Measurements from ENCODE around the gene ATP6V1B1.

Gene ATP6V1B1

DNA sequence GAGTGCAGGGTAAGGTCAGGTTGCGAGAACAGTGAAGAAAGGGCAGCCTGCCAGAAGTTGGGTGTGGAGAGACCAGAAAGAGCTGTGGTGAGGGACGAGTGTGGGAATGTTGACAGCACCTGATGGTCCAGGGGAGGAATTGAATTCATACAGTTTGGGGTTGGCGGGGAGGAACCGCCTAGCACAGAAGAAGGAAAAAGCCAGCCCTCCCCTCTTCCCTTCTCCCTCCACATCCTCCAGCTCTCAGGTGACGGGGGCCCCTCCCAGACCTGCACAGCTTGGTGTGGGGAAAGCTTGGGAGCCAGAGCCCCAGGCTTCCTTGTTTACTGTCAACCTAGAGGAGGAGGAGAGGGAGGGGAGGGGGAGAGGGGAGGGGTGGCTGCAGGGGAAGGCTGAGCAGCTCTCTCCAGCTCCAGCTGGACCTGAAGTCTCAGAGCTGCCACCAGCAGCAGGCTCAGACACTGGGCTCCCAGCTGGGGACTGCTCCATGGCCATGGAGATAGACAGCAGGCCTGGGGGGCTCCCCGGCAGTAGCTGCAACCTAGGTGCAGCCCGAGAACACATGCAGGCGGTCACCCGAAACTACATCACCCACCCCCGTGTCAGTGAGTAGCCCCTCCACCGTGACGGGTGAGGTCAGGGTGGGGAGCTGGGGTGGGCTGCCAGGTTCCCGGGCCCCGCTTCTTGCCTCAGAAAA, at the start of gene ATP6V1B1:
Gene ATP6V1B1, plus strand, starts transcription at position 433 of the 697 bp plus-strand sequence. Its CDS starts 55 bp downstream, at position 488.
- no peak for DNase-seq

DNA sequence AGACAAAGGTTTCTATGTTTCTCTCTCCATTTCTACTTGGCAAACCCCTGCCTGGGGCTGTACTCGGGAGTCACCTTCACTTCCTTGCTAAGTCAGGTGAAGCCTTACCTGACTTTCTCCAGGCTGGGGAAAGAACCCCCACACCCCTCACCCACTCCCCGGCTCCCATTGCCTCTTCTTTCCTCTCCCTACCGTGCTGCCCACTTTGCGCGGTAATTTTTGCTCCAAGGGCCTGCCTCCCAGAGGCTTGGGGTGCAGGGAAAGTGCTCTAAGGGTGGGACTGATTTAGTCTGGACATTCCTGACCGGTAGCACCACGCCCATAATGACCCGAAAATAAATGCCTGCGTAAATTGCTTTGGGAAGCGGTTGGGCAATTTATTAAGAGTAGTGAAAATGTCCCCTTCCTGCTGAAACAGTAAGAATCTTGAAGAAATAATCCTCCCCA, 49.1 kb upstream of the ATP6V1B1 start:
- DNase-seq, result no peak

DNA sequence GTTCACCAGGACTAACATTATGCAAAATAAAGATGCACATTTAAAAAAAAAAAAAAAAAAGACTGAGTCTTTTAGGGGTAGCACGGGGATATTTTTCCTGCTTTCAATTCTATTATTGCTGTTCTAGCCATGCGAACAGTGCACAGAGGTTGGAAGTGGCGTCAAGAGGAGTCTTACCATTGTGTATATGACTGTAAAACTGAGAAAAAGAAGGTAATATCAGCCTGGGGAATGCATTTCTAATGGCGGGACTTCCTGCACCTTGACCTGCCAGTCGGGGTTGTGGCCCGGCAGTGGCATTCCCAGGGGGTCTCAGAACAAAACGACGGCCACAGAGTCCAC, 48.5 kb upstream of the ATP6V1B1 start:
- no peak for DNase-seq

DNA sequence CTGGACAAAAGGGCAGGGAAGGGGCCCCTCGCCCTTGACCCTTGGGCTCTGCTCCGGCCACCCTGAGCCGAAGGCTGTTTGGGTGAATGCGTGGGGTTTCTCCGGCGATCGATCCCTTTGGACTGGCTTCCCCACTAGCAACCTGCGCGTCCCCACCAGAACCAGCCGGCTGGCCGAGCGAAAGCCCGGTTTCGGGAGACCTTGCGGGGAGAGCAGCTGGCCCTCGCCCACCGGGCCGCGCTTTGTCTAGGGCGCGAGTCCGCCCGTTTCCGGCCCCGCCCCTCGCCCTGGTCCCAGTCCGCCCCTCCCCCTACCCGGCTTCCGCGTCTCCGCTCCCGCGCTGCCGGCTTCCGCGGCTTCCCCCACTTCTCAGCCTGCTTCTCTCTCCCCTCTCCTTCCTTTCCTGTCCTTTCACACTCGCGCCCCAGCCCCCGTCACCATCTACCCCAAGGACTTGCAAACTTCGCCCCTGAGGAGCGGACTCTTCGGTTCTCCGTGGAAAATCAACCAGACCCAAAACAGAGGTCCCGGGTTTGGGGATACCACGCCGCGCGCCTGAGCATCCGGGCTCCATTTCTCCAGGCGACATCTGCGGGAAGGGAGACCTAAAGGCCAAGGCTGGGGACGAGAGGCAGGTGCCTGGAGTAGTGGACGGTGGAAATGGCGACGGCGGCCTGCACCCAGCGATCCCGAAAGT, 48.0 kb upstream of the ATP6V1B1 start:
- DNase-seq, result no peak

DNA sequence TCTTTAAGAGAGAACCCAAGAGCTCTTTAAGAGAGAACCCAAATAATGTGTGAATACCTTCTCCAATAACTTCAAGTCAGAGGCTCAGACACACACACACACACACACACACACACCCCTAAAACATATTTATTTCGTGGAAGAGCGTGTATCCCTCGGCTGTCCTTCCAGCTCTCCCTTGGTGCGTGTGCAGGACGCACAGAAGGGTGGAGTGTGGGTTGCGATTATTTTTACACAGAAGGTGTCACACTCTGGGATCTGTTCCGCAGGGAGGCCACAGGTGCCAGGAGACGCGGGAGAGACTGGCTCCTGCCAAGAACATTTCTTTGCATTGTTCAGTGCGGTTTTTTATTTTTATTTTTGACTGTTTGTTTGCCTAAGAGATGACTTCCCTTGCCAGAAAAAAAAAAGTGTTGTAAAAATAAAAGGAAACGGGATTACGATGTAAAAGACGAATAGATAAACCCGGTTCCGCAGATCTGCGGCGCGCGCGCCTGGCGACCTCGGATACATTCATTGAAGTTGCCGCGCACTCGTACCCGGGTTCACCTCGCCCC, 47.3 kb upstream of the ATP6V1B1 start:
- no peak for DNase-seq

DNA sequence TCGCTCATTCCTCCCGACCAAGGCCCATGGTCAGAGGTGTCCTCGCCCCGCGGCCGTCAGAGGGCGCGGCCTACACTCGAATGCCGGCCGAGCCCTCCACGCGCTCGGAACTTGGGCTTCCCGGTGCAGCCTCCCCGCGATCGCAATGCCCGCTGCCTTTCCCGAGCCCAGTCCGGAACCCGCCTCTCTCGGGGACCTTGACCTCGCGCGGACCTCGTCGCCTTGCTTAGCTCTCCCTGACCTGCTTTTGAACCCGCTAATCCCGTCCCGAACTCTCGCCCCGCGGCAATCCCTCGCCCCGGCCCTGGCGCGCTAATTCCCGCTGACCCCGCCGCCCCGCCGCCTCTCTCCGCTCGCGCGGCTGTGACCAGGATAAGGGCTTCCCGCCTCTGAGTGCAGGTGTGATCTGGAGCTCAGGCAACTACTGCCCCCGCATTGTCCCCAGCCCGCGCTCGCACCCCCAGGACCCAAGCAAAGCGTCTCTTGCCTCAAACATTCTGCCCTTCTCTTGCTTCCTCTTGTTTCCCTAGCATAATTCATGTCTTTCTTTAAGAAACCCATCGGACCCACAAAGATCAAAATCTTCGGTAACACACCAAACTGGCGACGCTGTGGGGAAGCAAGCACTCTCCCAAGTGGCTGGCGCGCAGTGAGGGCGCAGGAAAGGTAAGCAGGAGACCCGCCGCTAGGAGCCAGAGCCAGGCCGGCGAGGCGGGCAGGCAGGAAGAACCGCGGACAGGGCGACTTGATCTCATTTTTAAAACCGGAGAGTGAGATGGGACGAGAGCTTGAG, 46.6 kb upstream of the ATP6V1B1 start:
- no peak for DNase-seq

DNA sequence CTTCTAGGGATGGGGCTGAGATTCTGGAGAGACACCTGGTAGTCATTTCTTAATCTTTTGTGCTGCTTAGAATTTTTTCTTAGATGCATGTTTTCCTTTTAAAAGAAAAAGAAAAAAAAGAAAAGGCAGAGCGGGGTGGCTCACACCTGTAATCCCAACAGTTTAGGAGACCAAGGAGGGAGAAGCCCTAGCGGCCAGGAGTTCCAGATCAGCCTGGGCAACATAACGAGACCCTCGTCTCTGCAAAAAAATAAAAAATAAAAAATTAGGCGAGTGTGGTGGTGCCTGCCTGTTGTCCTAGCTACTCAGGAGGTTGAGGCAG, 46.0 kb upstream of the ATP6V1B1 start:
- no peak for DNase-seq

DNA sequence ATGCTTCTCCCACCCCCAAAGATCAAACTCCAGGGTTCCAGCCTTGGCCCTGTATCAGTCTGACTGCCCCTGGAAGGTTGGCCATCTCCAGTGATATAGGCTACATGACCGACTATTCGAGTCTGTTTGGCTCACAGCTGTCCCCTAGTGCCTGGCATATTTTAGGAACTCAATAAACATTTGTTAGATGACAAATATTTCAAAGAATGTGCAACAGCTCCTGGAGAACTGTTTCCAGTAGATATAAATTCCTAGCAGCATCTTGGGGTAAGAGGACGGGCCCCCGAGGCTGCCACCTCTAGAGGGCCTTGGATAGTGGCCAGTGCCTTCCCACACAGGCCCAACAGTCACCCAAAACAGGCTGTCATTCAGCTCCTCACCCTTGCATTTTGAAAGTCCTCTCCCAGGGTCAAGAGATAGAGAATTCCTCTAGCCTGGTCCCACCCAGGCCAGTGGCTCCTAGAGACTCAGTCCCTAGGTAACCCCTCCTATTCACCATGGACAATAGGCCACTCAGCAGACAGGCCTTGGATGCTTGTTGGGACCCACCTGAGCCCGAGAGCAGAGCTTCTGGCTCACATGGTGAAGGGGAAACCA, 45.1 kb upstream of the ATP6V1B1 start:
- DNase-seq, result no peak

DNA sequence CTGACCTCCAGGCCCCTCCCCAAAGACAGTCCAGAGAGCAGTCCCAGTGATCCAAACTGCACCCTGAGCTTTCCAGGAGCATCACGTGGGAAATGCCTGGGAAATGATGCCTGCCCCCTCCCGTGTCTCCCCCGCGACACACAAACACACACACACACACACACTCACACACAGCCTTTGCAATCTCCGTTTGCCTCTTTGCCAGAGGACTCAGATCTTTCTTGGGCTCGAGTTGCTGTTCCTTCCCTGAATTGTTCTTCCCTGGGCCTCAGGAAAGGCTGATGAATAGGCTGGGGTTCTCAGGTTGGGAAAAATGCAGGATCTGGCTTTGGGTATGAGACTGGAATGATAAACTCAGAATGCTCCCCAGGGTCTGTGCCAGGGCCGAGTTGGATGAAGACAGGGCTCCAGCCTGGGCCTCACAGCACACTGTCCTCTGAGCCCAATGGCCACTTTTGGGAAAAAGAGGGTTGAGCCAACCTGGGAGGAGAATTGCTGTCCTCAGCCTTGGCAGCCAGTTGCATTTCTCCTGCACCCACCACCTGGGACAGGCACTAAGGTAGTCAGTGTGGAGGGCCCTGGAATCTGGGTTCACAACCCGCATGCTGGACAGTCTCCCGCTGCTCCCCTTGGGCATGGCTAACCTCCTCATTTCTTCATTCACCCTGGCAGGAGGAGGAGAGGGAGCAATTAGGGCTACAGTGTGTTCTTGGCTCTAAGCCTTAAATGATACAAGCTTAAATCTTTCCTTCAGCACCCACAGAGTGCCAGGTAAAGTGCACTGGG, 43.9 kb upstream of the ATP6V1B1 start:
- no peak for DNase-seq

DNA sequence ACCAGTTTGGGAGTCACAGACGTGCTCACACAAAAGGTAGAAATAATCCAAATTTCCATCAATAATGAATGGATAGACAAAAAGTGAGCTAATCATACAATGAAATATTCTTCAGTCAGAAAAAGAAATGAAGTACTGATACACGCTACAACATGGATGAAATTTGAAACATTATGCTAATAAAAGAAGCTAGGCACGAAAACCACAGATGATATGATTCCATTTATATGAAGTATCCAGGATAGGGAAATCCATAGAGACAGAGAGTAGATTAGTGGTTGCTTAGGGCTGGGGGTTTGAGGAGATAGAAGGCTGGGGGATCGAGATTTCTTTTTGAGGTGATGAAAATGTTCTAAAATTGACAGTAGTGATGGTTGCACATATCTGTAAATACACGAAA, 43.0 kb upstream of the ATP6V1B1 start:
- no peak for DNase-seq

DNA sequence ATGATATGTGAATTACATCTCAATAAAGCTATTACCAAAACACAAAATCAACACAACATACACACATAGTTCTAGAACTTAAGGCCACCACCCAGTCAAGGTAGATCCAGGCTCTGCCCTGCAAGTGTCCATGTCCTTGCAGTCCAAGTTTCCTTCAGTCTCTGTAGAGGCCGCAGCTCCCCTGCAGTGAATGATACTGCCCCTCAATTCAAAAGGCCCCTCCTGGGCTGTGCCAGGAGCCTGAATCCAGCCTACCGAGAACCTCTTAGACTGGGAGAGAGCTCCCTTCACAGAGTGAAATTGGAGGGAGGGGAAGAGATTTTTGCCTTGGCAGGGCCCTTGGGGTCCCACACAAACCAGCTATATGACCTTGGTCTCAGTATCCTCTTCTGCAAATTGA, 42.5 kb upstream of the ATP6V1B1 start:
- DNase-seq, result no peak

DNA sequence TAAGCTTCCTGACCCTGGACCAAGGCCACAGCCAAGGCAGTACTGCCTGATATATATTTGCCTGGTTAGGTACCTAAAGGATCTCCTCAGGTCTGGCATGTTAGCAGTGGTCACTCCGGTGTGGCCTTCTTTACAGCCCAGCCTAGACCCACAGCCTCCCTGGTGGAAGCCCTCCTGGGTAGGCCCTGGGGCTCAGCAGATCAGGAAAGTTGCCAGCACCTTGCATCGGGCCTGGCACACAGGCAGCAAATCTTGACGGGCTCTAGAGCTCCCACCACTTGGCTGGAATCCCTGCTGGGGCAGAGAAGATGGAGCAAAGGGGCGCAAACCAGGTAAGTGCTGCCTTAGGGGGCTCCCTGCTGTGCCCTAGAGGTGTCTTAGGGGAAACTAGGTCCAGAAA, 40.9 kb upstream of the ATP6V1B1 start:
- DNase-seq, result no peak

DNA sequence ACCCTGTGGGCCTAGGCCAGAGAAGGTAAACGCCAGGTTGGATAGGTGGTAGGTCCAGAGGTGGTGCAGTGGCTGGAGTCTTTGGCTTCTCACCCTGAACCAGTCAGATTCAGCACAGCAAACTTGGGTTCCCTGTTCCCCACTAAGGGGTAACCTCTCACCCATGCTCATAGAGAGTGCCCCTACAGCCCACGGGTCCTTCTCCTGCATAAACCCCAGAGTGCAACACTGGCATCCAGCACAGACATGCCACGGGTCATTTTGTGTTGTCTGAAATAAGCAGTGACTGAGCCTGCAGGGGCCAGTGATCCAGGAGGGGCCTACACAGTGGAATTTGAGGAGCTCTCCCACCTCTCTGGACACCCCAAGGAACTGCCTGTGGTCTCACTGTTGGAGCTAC, 40.5 kb upstream of the ATP6V1B1 start:
- DNase-seq, result no peak

DNA sequence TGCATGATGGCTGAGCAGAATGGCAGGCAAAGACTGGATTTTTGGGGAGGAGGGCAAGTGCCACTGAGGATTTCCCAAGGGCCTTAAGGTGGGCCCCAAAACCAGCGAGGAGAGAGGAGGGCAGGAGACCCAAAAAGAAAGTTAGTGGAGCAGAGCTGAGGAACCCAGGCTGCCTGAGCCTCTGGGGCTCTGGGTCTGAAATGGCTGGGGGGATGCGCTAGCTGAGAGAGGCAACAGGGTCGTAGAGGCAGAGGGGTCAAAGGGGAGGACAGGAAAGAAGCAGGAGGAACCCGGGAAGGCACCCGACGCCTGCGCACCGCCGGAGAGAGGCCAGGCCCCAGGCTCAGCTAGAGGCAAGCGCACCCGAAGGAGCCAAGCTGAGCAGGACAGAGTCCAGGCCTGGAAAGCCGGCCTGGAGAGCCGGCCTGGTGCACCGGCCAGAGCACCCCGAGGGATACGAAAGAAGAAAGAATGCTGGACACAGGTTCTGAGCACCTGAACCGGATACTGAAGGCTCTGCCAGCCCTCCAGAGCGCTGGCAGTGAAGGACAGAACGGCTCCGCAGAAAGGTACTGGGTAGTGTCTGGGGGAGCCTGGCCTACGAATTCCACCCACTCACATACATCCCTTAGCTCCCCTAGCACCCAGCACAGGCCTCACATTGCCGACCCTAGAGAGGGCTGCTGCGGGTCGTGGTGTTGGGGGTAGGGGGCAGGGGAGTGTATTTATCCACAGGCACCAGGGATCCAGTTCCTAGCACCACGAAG, 39.5 kb upstream of the ATP6V1B1 start:
- no peak for DNase-seq

DNA sequence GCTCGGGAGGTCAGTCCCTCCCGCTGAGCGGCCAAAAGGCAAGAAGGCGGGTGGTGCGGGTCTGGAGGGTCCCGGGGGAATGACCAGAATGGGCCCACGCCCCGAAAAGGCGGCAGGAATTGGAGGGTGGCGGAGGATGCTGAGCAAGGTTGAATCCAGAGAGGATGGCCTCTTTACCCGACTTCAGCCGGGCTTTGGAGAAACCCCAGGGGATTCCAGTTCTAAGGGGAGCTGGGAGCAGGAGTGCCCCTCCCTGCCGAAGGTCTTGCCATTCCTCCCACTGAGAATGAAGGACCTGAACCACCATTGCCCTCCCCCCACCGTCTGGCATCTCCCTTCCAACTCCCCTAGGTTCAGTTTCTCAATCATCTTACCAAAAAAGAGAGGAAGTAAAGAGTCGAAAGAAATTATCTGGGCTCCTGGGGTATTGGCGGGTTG, 38.9 kb upstream of the ATP6V1B1 start:
- DNase-seq, result no peak

DNA sequence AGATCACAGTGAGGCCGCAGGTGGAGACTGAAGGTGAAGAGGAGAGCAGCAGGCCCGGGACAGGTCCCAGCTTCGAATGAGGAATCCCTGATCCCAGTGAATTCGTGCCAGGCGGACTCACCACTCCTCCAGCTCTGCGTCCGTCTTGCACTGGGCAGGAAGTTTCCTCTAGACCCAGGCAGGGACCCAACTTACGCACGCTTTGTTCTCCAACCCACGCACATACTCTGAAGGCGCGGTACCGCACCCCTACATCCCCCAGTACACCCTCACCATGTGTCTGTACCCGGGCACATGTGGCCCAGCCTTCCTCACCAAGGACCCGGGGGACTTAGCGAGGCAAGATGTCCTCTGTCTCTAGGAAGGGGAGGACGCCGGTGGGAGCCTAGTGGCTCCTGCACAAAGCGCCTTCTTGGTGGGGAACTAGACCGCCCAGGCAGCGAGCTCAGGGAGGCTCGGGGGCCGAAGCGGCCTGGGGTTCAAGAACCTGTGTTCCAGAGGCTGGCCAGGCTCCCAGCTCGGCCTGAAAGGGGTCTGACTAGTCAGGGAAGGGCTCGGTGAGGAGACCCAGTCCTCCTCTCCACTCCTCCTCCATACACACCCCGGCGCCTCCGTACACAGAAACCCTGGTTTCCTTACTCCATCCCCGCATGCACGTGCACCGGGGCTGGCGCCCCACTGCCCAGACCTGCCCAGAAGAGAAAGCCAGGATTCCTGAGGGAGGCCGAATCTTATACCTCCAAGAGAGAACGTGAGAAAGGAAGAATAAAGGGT, 38.3 kb upstream of the ATP6V1B1 start:
- DNase-seq, result no peak

DNA sequence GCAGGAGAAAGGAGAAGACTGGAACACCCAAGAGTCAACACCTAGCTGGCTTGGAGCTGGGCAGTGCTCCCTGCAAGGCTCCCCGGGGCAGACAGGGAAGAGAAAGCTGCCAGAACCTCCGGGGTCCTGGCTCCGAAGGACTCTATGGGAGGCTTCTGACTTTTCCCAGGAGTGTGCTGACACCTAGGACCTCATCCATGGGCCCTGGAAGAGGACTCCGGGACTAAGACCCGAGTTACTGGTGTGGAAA, 37.8 kb upstream of the ATP6V1B1 start:
- no peak for DNase-seq

DNA sequence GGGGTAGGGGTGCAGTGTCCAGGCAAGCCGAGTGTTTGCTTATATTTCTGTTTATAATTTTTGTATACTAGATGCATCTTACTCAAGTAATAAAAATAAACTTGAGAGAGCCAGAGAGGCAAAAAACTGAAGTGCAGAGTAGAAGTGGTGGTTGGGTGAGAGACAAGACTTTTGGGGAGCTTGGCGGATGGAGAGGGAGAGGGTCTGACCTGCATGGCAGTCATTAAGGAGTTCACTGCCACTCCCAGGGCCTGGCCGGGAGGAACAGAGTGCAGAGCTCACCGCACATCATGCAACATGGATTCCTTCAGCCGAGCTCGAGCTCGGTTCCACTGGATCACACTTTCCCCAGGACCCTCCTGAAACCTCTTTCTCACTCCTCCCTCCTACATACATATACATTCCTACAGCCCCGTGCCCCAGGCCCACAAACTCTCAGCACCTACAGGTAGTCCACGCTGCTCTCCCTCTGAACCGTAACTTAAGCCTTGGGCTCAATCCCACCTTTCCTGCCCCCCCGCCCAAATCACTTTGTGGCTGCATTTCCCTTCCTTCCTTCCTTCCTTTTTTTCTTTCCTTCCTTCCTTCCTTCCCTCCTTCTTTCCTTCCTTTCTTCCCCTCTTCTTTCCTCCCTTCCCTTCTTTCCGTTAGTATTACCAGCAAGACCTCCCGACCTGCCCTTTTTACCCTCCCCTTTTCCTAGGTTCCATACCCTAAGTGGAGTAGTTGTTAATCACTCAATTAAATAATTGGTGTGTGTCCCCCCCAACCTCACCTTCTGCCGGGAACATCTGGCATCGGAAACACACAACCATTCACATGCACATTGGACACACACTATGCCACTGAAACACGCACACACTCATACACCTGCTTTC, 37.1 kb upstream of the ATP6V1B1 start:
- no peak for DNase-seq

DNA sequence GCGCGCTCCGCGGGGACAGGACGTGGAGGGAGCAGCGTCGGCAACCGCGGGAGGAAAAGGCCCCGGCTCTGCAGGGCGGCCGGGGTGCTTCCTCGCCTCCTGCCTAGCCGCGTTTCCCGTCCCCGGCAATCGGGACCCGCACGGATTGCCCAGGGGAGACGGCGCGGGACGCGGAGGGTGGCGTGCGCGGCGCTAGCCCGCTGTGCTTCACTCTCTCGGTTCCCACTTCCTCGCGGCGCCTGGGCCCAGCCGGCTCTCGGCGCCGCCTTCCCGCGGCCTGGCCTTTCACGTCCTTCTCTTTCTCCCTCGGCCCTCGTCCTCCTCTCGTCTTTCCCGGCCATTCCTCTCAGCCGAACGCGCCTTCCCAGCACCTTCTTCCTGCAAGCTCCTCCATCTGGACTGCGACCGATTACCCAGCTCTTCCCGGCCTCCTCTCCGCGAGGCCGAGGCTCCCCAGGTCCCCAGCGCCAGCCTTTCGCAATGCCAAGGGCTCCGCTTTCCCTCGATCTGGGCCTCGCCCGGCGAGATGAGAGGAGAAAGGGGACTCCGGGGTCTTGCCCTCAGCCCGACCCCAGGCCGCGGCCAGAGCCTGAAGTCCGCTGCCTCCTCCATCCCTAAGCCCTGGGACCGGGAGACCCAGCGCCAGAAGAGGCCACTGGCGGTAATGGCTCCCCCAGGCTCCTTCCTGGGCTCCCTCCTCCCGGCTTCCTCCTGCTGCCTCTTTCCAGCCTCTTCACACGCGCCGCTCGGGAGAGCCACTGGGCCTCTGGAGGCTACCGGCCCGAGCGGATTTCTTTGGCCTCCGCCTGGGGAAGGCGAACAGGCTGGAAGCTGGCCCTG, 34.3 kb upstream of the ATP6V1B1 start:
- DNase-seq, result no peak

Data from midbrain (tissue), 1 donor.